K562 (cell line): ENCODE measurements around the gene KAZN. TPM values are rescaled to one million over a fixed set of nuclear protein-coding genes. Genes with fewer than 3 reads are reported as not detected.
A peak's percentile ranks its signal among the peaks of the same experiment; 100 is the strongest.

Source experiments
- KDM5B ChIP-seq: fragments of 200-600 bp; sonication (generic); IDR thresholded peaks from 2 replicates; pipeline ENCODE4 v1.6.1; 2012; ENCODE audit warnings: low read depth, mild to moderate bottlenecking, moderate library complexity, low read length, control low read depth, inconsistent platforms; ENCODE audit not compliant: insufficient replicate concordance
- RAD51 ChIP-seq: fragments of 450-650 bp; IDR thresholded peaks from 2 replicates; pipeline ENCODE4 v1.7.1; 2016; ENCODE audit warnings: low read depth, mild to moderate bottlenecking, borderline replicate concordance
- TOE1 ChIP-seq, 2 experiments: fragments of 450-650 bp in 1 of 2; sonication (generic) in 1 of 2; formaldehyde crosslinking in 1 of 2; IDR thresholded peaks; 2 replicates each; pipeline versions ENCODE4 v1.7.1 to v1.8.0; 2016 to 2022; ENCODE audit warnings: borderline replicate concordance in 2 of 2, mild to moderate bottlenecking in 2 of 2, antibody characterized with exemption in 1 of 2, inconsistent platforms in 1 of 2, low read depth in 1 of 2, missing genetic modification reagents in 1 of 2, moderate library complexity in 1 of 2
- TRIM25 ChIP-seq: fragments of 450-650 bp; IDR thresholded peaks from 2 replicates; pipeline ENCODE4 v1.7.0; 2016; ENCODE audit warnings: borderline replicate concordance
- ZBTB2 ChIP-seq: fragments of 450-650 bp; IDR thresholded peaks from 2 replicates; pipeline ENCODE4 v1.6.1; 2016; ENCODE audit warnings: antibody characterized with exemption
- ZNF511 ChIP-seq: sonication (generic); formaldehyde crosslinking; IDR thresholded peaks from 2 replicates; pipeline ENCODE4 v1.8.0; 2022; ENCODE audit warnings: mild to moderate bottlenecking, missing genetic modification reagents
- polyA plus RNA-seq, 8 experiments: library from polyadenylated mRNA; depleted of rRNA in 4 of 8; stranded (reverse) in 5 of 8; unstranded in 3 of 8; fragments of >200 nt; fragmentation: Nextera tagmentation in 2 of 8; fragmentation: Illumina TruSeq in 1 of 8; extraction: Ambion mirVana in 2 of 8; extraction: Trizol in 1 of 8; gene quantifications; 2 replicates each; pipeline versions ENCODE4 v1.2.1 to v1.2.3, GENCODE V29; 2011 to 2014; ENCODE audit warnings: inconsistent platforms in 1 of 8, missing spikeins in 1 of 8
- total RNA-seq, 7 experiments: library from RNA; depleted of rRNA in 6 of 7; stranded (reverse); fragments of >200 nt in 6 of 7; fragmentation: Illumina TruSeq in 2 of 7; extraction: Trizol in 2 of 7; gene quantifications; 2 replicates each; pipeline versions ENCODE4 v1.2.1 to v1.2.3, GENCODE V29; 2011 to 2021; ENCODE audit warnings: low replicate concordance in 1 of 7
- TF ChIP-seq, protein P1 (sequence below): sonication (generic); formaldehyde crosslinking; IDR thresholded peaks from 2 replicates; pipeline ENCODE4 v1.5.0; 2020; ENCODE audit warnings: missing genetic modification reagents
- TF ChIP-seq, protein P2 (sequence below): fragments of 150-350 bp; IDR thresholded peaks from 2 replicates; pipeline ENCODE4 v1.6.1; 2014; ENCODE audit warnings: low read depth, mild to moderate bottlenecking, low read length, borderline replicate concordance

Gene KAZN
- total and polyA plus RNA-seq, 9 of the 15 experiments (the other 6 are each of a cell fraction or from before 2014, with no cell fraction given): 2.1 to 21.6 (median 5.4) TPM

DNA sequence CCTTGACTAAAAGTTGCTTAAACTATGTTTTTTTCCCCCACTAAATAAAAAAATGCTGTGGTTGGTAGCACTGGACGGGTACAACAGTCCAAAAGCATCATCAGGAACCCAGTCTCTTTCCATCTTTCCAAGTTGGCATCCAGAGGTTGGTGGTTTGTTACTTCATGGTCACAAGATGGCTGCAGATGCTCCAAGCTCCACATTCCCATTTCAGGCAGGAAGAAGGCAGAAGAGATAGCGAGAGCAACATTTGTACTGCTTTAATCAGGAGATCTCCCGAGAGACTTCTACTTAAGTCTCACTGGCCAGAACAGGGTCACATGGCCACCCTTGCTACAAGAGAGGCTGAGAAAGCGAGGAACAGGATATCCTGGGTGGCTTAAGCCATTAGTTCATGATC, 230.2 kb downstream of the KAZN start (continued):
- TF ChIP-seq TRIM25 (no peak), RAD51 (peak; percentile 36; the same call in 1 of the 2 replicates), TOE1 (IDR thresholded peaks at IDR 0.05; ENCODE audit: borderline replicate concordance) (no peak), TOE1 (CRISPR knock-in tag; IDR thresholded peaks at IDR 0.05; ENCODE audit: borderline replicate concordance, low read depth) (no peak), ZNF511 (no peak), KDM5B (no peak), ZBTB2 (no peak)
- TF ChIP-seq, protein P1, sequence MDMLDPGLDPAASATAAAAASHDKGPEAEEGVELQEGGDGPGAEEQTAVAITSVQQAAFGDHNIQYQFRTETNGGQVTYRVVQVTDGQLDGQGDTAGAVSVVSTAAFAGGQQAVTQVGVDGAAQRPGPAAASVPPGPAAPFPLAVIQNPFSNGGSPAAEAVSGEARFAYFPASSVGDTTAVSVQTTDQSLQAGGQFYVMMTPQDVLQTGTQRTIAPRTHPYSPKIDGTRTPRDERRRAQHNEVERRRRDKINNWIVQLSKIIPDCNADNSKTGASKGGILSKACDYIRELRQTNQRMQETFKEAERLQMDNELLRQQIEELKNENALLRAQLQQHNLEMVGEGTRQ (CRISPR knock-in tag): peak; percentile 74
- TF ChIP-seq, protein P2, sequence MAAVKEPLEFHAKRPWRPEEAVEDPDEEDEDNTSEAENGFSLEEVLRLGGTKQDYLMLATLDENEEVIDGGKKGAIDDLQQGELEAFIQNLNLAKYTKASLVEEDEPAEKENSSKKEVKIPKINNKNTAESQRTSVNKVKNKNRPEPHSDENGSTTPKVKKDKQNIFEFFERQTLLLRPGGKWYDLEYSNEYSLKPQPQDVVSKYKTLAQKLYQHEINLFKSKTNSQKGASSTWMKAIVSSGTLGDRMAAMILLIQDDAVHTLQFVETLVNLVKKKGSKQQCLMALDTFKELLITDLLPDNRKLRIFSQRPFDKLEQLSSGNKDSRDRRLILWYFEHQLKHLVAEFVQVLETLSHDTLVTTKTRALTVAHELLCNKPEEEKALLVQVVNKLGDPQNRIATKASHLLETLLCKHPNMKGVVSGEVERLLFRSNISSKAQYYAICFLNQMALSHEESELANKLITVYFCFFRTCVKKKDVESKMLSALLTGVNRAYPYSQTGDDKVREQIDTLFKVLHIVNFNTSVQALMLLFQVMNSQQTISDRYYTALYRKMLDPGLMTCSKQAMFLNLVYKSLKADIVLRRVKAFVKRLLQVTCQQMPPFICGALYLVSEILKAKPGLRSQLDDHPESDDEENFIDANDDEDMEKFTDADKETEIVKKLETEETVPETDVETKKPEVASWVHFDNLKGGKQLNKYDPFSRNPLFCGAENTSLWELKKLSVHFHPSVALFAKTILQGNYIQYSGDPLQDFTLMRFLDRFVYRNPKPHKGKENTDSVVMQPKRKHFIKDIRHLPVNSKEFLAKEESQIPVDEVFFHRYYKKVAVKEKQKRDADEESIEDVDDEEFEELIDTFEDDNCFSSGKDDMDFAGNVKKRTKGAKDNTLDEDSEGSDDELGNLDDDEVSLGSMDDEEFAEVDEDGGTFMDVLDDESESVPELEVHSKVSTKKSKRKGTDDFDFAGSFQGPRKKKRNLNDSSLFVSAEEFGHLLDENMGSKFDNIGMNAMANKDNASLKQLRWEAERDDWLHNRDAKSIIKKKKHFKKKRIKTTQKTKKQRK: no peak
